Measurements from ENCODE around the gene CNTN1.

DNA sequence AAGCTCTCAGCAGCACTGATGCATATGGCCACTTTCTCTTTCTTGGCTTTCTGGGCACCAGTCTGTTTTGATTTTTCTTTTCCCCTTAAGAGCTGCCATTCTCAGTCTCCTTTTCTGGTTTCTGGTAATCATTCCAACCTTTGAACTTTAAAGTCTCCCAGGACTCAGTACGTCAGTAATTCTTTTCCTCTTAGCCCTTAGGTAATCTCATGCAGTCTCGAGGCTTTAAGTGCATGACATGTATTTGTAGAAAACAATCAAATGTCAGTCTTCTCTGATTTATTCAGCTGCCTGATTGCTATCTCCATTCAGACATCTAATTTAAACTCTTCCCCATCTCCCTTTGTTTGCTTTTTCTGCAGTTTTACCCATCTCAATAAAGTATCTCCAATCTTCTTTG, 356.8 kb downstream of the CNTN1 start:
- TF ChIP-seq, protein P1, sequence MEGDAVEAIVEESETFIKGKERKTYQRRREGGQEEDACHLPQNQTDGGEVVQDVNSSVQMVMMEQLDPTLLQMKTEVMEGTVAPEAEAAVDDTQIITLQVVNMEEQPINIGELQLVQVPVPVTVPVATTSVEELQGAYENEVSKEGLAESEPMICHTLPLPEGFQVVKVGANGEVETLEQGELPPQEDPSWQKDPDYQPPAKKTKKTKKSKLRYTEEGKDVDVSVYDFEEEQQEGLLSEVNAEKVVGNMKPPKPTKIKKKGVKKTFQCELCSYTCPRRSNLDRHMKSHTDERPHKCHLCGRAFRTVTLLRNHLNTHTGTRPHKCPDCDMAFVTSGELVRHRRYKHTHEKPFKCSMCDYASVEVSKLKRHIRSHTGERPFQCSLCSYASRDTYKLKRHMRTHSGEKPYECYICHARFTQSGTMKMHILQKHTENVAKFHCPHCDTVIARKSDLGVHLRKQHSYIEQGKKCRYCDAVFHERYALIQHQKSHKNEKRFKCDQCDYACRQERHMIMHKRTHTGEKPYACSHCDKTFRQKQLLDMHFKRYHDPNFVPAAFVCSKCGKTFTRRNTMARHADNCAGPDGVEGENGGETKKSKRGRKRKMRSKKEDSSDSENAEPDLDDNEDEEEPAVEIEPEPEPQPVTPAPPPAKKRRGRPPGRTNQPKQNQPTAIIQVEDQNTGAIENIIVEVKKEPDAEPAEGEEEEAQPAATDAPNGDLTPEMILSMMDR (IDR thresholded peaks at IDR 0.05 in 8 of 11, conservative IDR thresholded peaks at IDR 0.05 in 3 of 11): no peak
- TF ChIP-seq POLR2A (IDR thresholded peaks at IDR 0.05) (no peak), POLR2AphosphoS5 (IDR thresholded peaks at IDR 0.05) (no peak)
